ENCODE results near the gene CTAG1A. TPM values are rescaled to one million over a fixed set of nuclear protein-coding genes. Genes with fewer than 3 reads are reported as not detected.
"Not testable (repeated sequence)": the region's sequence is repeated elsewhere in the genome, so short reads cannot be mapped to it uniquely, and the experiment has no call there.

Gene CTAG1A
- polyA plus RNA-seq, 12 donors: not detected

DNA sequence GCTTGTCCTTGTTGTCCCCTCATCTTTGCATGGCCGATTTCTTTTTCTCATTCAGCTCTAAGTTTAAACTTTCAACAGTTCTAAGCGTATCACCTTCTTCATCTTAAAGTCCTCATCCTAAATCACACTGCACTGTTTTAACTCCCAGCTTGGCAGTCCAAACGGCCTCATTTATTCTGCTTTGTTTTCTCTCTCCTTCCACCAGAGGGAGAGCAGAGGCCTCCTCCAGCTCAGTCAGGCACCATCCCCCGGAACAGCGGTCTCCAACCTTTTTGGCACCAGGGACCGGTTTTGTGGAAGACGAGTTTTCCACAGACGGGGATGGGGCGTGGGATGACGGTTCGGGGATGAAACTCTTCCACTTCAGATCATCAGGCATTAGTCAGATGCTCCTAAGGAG lies 14.6 kb upstream of the CTAG1A start:
- DNase-seq: not testable (repeated sequence)

DNA sequence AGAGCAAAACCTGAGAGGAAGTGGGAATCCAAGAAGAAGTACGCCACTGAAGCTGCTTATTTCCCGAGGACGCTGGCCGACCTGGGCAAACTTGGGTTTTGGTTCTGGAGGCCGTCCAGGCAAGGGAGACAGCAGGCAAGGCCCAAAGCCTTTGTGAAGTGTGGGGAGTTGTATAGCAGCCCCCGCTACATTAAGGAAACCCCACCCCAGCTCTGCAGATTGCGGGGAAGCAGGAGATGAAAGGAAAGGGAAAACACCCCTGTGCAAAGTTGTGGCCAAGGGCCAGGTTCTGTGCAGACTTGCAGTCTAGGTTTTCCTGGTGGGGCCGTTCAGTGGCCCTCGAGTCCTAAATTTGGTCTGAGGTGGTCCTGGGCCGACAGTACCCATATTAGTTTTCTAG lies 11.9 kb upstream of the CTAG1A start:
- not testable (repeated sequence) for DNase-seq

DNA sequence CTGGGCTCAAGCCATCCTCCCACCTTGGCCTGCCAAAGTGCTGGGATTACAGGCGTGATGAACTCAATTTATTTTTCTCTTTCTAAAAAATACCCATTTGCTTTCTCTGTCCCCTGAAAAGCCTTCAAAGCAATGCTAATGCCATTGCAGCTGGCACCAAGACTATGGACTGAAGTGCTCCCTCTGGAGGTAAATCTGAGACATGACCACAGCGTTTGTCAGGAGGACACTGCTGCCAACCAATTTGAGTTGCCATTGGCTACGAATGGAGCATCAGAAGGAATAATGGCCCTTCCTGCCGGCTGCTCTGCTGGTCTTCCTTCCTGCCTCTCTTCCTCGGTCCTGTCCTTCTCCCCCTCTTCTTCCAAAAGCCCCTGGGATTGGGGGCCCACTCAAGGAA lies 9.9 kb upstream of the CTAG1A start:
- DNase-seq: not testable (repeated sequence)

DNA sequence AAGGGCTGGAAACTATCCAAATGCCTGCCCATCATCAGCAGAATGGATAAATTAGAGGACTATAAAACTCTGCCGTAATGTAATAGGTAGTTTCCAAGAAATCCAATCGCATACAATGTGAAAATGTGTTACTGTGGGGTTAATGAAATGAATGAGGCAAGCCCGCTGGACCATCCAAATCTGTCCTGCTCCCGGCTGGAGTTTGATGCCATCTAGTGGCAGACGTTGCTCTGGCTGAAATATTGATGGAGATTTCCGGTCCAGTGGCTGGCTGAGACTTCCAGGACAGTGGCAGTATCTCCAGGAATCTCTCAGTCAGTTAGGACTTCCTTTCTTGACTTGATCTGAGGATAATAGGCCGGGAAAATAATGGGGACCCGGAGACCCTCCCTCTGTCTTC lies 1.9 kb upstream of the CTAG1A start:
- DNase-seq: not testable (repeated sequence)

DNA sequence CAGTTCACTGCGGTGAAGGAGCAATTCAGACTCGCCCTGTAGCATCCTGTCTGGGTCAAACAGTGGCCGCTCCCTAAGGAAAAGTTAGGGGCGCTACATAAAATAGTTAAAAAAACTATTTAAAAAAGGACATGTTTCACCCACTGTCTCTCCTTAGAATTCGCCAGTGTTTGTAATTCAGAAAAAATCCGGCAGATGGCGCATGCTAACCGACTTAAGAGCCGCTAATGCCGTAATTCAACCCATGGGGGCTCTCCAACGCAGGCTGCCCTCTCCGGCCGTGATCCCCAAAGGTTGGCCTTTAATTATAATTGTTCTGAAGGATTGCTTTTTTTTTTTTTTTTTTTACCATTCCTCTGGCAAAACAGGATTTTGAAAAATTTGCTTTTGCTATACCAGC lies 5.5 kb downstream of the CTAG1A start:
- not testable (repeated sequence) for DNase-seq

DNA sequence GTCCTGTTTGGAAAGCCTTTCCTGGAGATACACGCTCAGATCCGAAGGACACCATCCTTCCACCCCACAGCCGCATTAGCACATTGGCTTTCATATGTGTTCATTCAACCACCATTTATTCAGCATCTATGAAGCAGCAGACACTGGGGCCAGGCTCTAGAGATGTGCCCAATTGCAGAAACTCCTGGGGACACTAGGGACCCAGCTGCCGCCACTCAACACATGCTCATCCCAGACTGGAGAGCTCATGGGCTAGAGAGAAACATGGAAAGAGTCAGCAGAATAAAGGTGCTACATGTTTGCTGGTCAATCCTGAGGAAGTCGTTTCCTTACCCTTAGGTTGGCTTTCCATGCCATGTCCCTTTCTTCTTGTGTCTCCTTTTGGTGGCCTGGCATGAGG lies 7.6 kb downstream of the CTAG1A start:
- DNase-seq: no peak

DNA sequence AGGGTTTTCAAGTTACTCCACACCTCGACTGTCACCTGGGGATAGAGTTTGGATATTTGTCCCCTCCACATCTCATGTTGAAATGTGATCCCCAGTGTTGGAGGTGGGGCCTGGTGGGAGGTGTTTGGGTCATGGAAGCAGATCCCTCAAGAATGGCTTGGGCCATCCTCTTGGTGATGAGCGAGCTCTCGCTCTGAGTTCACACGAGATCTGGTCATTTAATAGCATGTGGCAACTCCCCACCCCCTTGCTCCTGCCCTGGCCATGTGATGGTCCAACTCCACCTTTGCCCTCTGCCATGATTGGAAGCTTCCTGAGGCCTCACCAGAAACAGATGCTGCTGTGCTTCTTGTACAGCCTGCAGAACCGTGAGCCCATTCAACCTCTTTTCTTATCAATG lies 8.3 kb downstream of the CTAG1A start:
- no peak for DNase-seq

DNA sequence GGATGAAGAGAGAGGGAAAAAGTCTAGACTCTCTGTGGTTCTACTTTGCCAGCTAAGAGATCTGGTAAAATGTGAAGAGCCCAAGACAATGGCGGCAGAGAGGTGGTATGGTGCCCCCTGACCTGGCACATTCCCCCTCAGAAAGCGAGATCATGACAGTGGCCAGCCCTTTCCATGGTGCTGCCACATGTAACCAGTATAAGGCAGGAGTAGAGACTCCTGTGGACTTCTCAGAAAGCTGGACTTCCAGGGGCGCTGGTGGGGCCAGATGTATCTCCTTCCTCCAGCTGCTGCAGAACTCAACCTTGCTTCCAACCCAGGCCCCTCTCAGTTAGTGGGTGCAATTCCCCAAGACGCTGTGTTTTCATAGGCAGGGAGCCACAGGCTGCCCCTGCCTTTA lies 9.6 kb downstream of the CTAG1A start:
- no peak for DNase-seq

DNA sequence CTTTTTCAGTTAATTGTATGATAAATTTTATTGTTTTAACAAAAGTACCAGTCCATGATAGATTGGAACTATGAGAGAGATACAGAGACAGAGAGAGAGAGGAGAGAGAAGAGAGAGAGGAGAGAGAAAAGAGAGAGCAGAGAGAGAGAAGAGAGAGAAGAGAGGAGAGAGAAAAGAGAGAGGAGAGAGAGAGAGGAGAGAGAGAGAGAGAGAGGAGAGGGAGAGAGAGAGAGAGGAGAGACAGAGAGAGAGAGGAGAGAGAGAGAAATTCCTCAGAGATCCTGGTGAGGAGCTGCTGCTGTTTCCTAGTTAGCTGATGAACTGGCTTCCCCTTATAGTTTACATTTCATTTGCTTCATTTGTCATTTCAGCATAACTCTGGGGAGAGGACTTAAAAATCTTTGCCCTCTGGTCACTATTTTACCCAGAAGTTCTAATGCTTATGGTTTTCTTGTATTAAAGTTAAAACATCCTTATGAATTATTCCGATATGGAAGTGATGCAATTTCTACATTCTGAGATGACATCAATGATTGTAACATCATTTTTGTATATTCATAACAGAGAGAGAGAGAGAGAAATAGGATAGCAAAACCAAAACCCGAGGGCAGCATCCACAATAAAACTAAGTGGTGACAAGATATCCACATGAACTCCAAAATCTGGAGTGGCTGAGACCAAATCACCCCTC lies 10.8 kb downstream of the CTAG1A start:
- DNase-seq: no peak

DNA sequence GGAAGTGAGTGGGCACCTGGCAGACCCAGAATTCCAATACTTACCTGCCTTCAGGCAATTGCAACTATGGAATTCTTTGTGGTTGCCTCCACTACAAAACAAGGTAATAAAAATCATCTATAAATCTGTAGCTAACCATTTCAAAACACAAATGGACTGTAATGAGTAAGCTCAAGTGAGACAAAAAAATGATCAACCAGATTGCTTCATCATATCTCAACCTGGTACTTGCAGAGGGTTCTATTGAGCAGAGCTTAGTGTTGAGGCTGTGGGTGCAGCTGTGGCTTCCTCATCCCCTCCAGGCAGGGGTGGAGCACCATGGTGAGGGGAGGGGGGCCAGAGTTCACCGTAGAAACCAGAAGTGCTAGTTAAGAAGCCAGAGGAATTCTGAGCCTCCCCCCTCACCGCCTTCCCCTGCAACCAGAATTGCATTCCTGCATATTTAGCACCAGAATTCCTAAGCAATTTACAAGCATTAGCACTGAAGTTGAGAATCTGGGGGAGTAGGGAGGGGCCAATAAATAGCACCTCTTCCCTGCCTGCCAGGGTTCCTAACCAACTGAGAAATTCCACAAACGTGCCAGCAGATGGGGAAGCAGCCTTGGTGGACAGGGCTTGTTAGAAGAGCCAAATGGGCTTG lies 11.5 kb downstream of the CTAG1A start:
- DNase-seq: no peak

DNA sequence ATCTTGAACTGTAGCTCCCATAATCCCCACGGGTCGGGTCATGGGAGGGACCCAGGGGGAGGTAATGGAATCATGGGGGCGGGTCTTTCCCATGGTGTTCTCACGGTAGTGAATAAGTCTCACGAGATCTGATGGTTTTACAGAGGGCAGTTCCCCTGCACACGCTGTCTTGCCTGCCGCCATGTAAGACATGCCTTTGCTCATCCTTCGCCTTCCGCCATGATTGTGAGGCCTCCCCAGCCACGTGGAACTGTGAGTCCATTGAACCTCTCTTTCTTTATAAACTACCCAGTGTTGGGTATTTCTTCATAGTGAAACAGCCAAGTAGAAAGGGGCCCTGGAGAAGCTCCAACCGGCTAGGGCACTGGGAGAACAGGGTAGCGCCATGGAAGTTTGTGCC lies 12.3 kb downstream of the CTAG1A start:
- DNase-seq: no peak

DNA sequence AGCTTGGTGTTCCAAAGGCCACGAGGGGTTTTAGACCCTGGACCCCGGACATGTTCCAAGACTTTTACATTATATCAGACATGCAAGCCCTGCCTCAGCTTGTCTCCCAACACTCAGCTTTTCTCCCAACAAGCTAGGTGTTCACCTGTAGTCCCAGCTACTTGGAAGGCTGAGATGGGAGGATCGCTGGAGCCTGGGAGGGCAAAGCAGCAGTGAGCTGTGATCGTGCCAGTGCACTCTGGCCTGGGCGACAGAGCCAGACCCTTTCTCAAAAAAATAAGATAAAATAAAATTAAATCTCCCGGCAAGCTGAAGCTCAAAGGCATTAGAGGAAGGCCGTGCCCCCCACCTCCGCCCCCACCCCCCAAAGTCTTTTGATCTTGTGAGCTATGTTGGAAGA lies 13.7 kb downstream of the CTAG1A start:
- no peak for DNase-seq

DNA sequence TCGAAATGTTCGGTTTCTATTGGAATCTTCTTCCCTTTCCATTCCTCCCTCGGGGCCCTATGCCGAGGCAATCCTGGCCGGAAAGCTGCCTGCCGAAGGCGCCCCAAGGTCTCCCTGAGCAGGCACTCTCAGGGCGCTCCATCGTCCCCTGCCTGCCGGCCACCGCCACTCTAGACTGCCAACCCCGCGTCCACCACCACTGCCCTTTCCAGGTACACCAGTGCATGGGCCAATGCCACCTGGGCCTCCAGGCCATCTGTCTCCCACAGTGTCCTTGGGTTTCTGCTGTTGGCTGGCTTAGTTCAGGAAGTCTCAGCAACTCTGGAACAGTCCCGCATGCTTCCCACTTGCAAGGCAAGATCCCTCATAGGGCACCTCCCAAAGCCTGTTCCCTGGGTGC lies 14.6 kb downstream of the CTAG1A start:
- DNase-seq: no peak

DNA sequence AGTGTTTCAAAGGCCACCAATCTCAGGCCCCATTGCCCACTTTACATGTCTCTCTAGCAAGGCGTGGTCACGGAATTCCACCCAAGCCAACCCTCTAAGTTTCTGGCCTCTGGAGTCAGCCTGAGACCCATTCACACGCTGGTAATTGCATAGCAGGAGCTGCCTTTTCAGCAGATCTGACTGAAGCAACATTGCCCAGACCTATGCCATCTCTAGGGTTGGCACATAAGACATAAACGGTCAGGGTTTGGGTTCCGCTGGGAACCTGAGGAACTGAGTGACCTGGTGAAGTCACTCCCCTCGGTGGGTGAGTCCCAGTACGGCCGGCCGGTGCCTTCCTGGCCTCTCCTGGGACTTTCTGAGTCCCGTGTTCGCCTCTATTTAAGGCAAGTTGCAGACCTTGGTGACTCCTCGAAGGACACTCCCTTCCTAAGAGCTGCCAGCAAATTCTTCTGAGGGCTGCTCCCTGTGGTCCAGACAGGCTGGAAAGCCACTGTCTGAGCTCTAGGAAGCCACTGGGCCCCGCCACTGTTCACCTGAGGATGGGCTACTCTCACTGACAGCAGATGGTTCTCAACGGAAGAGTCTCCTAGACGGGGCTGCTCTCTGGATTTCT lies 15.9 kb downstream of the CTAG1A start:
- DNase-seq: no peak

DNA sequence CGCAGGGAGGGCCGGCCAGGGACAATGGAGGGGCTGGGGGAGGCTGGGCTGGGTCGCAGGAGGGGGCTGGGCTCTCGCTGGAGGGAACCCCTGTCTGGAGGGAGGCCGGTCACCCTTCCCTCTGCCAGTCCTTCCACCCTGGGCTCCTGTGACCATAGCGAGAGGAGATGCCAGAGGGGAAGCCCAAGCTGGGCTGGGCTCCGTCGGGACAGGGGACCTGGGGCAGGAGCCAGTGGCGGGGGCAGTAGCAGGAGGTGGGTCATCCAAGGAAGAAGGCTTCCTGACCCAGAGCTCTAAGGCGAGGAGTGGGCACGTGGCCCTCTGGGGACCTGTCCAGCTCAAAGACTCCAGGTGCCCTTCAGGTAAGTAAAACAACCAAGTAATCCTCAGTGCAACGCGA lies 17.3 kb downstream of the CTAG1A start:
- DNase-seq: no peak

DNA sequence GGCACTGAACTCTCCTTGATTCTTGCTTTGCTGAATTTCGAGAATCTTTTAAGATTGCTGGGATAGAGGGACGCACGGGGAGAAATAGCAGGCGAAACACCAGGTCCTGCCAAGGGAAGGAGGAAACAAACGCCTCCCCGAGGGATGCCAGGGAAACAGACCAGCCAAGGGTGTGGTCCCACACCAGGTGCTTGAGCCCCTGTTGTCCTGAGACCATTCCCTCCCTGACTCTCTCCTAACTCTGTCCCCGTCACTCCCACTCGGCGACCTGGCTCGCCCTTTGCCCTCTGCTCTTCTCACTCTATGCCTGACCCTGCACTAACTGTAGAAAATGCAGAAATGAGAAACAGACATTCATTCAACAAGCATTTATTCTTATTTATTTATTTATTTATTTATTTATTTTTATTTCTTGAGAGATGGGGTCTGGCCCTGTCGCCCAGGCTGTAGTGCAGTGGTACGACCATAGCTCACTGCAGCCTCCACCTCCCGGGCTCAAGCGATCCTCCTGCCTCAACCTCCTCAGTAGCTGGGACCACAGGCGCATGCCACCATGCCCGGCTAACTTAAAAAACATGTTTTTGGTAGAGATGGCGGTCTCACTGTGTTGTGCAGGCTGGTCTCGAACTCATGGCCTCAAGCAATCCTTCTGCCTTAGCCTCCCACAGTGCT lies 18.0 kb downstream of the CTAG1A start:
- no peak for DNase-seq

DNA sequence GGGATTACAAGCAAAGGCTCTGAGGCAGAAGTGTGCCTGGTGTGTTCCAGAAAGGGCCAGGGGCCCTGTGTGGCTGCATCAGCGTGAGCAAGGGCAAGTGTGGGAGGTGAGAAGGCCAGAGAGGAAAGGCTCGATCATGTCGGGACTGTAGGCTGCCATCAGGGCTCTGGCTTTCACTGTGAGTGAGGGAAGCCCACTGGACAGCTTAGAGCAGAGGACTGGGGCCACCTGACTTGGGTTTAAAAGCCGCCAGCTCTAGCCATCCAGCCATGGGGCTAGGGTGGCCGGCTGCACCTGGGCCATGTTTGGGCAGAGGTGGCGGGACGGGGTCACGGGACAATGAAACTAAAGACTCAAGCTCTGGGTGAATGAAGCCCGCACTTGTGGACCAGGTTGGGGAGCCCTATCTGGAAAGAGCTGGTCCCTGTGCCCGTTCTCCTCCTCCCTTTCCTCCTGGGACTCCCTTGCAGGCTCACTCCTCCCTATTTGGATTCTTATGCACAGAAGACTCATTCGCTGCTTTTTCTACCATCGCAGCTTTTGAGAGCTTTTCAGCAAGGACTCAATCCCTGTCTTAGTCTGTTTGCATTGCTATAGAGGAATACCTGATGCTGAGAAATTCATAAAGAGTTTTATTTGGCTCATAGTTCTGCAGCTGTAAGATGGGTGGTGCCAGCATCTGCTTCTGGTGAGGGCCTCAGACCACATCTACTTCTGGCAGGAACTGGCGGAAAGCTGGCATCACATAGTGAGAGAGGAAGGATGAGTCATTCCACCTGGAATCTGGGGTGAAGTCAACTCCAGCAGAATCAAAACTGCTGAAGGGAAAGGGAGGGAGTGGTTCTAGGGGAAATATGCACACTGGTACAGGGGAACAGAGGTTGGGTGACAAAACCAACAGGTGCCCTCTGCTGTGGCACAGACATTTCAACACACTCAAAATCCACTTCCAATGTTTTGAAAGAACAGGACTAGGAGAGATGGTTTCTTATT lies 18.8 kb downstream of the CTAG1A start:
- DNase-seq: peak; percentile 9

DNA sequence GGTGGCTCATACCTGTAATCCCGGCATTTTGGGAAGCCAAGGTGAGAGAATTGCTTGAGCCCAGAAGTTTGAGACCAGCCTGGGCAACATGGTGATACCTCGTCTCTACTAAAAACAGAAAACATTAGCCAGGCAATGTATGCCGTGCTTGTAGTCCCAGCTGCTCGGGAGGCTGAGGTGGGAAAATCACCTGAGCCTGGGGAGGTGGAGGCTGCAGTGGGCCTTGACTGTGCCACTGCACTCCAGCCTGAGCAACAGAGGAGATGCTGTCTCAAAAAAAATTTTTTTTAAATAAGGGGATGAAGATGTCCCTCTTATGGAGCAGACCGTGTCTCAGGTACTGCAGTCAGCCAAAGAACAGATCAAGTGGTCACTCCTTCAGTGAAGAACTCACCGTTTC lies 20.6 kb downstream of the CTAG1A start:
- no peak for DNase-seq

DNA sequence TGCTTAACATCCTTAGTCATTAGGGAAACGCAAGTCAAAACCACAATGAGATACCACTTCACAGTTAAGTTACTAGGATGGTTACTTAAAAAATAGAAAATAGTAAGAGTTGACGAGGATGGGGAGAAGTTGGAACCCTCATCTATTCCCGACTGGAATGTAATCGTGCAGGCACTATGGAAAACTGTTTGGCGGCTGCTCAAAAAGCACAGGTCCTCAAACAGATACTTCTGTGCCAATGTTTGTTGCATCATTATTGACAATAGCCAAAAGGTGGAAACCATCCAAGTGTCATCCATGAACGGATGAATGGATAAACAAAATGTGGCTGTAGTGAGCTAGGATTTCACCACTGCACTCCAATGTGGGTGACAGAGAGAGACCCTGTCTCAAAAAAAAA lies 22.4 kb downstream of the CTAG1A start:
- no peak for DNase-seq

DNA sequence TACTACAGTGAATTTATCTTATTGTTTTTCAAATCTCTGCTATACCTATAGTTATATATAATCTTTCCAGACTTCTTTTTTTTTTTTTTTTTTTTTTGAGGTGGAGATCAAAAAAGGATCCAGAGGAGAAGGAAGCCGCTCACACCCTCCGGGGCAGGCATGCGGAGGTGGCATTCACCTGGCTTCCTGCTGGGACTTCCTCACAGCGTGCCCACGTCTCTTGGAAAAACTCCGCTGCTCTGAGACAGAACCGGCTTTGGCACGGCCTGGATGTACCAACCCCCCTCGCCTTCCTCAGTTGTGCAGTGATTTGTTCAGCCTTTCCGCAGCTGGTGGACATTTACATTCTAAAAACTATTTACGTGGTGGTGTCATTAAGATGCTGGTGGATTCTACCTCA lies 23.0 kb downstream of the CTAG1A start:
- DNase-seq: not testable (repeated sequence)

DNA sequence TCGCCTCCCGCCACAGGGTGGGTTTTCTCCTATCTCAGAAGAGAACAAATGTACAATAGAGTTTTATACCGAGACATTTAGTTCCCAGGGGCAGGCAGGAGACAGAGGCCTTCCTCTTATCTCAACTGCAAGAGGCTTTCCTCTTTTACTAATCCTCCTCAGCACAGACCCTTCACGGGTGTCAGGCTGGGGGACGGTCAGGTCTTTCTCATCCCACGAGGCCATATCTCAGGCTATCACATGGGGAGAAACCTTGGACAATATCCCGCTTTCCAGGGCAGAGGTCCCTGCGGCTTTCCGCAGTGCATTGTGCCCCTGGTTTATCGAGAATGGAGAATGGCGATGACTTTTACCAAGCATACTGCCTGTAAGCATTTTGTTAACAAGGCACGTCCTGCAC lies 23.9 kb downstream of the CTAG1A start:
- not testable (repeated sequence) for DNase-seq

DNA sequence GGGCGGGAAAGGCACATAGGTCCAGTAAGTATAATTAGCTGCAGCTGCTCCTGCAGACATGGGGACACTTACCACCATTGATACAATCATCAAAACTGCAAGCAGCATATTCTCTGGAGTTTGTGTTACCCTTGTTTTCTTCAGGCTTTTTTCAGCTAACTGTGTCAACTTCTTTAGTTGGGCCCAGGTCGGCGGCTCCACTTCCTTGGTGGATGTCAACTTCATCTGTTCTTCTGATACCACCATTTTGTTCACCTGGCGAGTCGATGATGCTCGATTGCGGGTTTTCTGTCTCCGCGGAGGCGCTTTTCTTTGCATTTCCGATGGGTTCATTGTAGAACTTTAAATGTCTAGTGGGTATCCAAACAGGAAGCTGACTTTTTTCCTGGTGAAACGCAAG lies 26.2 kb downstream of the CTAG1A start:
- DNase-seq: not testable (repeated sequence)

All from muscle of arm (tissue), 12 donors.